ENCODE results near the gene KCNQ2.

KCNQ2 gene

DNA sequence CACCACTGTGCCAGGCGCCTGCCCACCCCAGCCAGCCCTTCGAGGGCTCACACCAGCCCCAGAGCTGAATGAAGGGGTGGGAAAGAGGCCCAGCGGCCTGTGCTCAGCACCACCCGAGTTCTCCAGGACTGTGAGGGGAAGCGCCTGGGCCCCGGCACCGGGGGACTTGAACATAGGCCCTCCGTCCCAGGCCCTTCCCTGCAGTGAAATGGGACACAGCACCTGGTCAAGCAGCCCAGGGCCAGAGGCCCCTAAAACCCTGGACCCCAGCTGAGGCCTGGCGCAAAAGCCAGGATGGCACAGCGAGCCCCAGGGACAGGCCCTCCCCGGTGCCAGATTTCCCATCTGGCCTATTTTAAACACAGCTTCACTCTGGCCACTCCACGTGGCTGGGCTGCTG is 4.0 kb downstream of the KCNQ2 start:
- H3K9me3 ChIP-seq (ENCODE audit: low read length): no peaks in the 10 kb centered on the region
- H3K4me1 ChIP-seq (ENCODE audit: insufficient read depth, low read length): peaks cover 44% of the 10 kb centered on the region
- H3K27me3 ChIP-seq (ENCODE audit: insufficient read depth, low read length): no peaks in the 10 kb centered on the region

GRCh38 chr20:63467294-63468083 is 5.0 kb downstream of the KCNQ2 start:
- Histone ChIP-seq H3K4me1 (ENCODE audit: insufficient read depth, low read length) (peaks cover 45% of the 10 kb centered on the region), H2AFZ (ENCODE audit: low read depth, low read length) (no peak overlapping the region), H3K27me3 (ENCODE audit: insufficient read depth, low read length) (no peaks in the 10 kb centered on the region), H3K9me3 (ENCODE audit: low read length) (no peaks in the 10 kb centered on the region), H3K36me3 (ENCODE audit: insufficient read depth, low read length) (peaks cover 11% of the 10 kb centered on the region), H3K4me3 (ENCODE audit: low read length) (no peak overlapping the region)

More for the DNA sequence above, 4.0 kb downstream of the KCNQ2 start:
- Histone ChIP-seq H3K36me3 (ENCODE audit: insufficient read depth, low read length) (peaks cover 11% of the 10 kb centered on the region), H2AFZ (ENCODE audit: low read depth, low read length) (no peak overlapping the region), H3K4me3 (ENCODE audit: low read length) (no peak overlapping the region)

DNA sequence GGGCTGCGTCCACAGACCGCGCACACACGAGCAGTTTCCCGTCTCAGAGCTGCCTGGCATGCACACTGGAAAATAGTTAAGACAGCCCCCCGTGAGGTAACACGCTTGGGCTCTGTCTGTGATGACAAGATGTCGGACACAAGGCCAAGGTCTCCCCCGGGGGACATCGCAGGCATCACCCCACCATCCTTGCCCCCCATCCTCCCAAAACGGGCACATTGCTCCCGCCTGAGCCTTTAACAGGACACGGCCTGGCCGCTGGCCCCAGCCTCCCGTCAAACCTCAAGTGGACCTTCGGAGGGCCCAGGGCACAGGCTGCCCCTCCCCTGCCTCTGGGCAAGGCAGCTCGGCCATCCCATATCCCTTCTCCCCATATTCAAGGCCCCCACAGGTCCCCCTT is 5.6 kb downstream of the KCNQ2 start:
- Histone ChIP-seq H3K9me3 (ENCODE audit: low read length) (no peaks in the 10 kb centered on the region), H3K27me3 (ENCODE audit: insufficient read depth, low read length) (no peaks in the 10 kb centered on the region), H3K4me3 (ENCODE audit: low read length) (no peak overlapping the region), H2AFZ (ENCODE audit: low read depth, low read length) (no peak overlapping the region), H3K4me1 (ENCODE audit: insufficient read depth, low read length) (peaks cover 45% of the 10 kb centered on the region), H3K36me3 (ENCODE audit: insufficient read depth, low read length) (peaks cover 11% of the 10 kb centered on the region)

DNA sequence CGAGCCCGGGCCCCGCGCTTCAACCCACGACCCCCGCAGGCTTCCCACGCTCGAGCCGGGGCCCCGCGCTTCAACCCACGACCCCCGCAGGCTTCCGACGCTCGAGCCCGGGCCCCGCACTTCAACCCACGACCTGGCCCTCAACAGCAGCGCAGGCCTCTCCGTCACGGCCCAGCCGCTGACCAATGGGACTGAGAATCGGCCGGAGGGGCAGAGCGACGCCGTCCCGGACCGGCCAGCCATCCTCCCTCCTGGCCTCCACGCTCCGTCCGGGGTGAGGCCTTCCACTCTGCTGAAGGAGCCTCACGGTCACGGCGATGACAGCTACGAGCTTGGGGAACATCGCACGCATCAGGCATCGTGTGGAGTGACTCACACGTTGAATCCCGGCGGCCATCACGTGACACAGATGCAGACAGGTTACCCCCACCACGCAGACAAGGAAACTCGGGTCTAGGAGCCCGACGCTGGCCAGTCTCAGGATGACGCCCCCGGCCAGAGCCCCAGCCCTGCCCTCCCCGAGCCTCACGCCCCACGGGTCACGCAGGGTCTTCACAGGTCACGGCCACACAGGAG is 6.1 kb downstream of the KCNQ2 start:
- Histone ChIP-seq H2AFZ (ENCODE audit: low read depth, low read length) (no peak overlapping the region), H3K4me1 (ENCODE audit: insufficient read depth, low read length) (peaks cover 45% of the 10 kb centered on the region), H3K27me3 (ENCODE audit: insufficient read depth, low read length) (no peaks in the 10 kb centered on the region), H3K4me3 (ENCODE audit: low read length) (no peak overlapping the region), H3K9me3 (ENCODE audit: low read length) (no peaks in the 10 kb centered on the region), H3K36me3 (ENCODE audit: insufficient read depth, low read length) (peaks cover 11% of the 10 kb centered on the region)

DNA sequence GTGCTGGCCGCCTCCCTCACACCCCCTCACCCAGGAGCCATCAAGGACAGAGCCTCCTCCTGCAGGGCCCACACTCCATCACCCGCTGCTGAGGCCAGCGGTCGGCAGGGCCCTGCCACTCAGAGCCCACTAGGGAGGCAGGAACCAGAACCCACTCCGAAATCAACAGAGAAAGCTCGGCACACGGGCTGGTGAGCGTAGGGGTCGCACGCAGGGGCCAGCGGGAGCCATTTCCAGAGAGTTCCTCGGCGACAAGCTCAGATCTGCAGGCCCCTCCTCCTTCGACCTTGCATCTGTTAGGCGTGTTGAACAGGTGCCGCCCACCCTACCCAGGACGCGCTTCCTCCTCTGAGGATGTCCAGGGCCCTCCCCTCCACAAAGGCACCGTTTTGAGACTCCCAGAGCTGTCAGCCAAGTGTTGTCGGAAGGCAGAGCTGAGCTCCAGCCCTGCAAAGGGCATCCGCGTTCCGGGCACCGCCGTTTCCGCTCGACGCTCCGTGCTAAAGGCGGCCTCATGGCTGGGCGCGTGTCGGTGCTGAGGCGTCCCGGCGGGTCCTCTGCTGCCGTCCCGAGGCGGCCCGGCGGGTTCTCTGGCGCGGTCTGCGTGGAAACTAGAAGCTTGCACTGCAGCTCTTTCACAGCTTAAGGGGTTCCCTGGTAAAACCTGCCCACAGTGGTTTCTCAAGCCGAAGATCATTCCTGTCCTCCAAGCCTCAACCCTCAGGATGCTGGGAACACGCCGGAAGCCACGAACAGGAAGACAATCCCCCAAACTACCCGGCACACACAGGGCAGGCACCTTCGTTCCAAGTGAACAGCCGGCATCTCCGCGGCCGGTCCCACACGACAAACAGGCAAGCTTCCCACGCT is 6.8 kb downstream of the KCNQ2 start:
- Histone ChIP-seq H3K27me3 (ENCODE audit: insufficient read depth, low read length) (no peaks in the 10 kb centered on the region), H2AFZ (ENCODE audit: low read depth, low read length) (no peak overlapping the region), H3K4me1 (ENCODE audit: insufficient read depth, low read length) (peaks cover 42% of the 10 kb centered on the region), H3K9me3 (ENCODE audit: low read length) (no peaks in the 10 kb centered on the region), H3K36me3 (ENCODE audit: insufficient read depth, low read length) (peaks cover 11% of the 10 kb centered on the region), H3K4me3 (ENCODE audit: low read length) (no peak overlapping the region)

GRCh38 chr20:63464289-63464635 is 8.2 kb downstream of the KCNQ2 start:
- no peaks in the 10 kb centered on the region for H3K27me3 ChIP-seq (ENCODE audit: insufficient read depth, low read length)
- peaks cover 29% of the 10 kb centered on the region for H3K4me1 ChIP-seq (ENCODE audit: insufficient read depth, low read length)
- H3K9me3 ChIP-seq (ENCODE audit: low read length): no peaks in the 10 kb centered on the region
- H2AFZ ChIP-seq (ENCODE audit: low read depth, low read length): no peak overlapping the region
- peaks cover 11% of the 10 kb centered on the region for H3K36me3 ChIP-seq (ENCODE audit: insufficient read depth, low read length)
- no peak overlapping the region for H3K4me3 ChIP-seq (ENCODE audit: low read length)

GRCh38 chr20:63463400-63464288 is 8.8 kb downstream of the KCNQ2 start:
- H3K27me3 ChIP-seq (ENCODE audit: insufficient read depth, low read length): no peaks in the 10 kb centered on the region
- H3K4me3 ChIP-seq (ENCODE audit: low read length): no peak overlapping the region
- H3K4me1 ChIP-seq (ENCODE audit: insufficient read depth, low read length): peaks cover 25% of the 10 kb centered on the region
- no peaks in the 10 kb centered on the region for H3K9me3 ChIP-seq (ENCODE audit: low read length)
- H3K36me3 ChIP-seq (ENCODE audit: insufficient read depth, low read length): peaks cover 11% of the 10 kb centered on the region
- no peak overlapping the region for H2AFZ ChIP-seq (ENCODE audit: low read depth, low read length)

DNA sequence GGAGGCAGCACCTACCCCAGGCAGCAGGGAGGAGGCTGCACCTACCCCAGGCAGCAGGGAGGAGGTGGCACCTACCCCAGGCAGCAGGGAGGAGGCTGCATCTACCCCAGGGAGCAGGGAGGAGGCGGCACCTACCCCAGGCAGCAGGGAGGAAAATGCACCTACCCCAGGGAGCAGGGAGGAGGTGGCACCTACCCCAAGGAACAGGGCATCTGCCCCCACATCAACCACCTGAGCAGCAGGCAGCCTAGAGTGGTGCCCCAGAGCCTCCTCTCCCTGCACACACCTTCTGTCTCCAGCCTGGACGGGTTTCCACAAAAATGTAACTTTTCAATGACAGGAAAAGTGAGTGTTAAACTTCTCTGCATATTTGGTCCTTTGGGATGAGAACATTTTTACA is 10.2 kb downstream of the KCNQ2 start:
- Histone ChIP-seq H3K36me3 (ENCODE audit: insufficient read depth, low read length) (peaks cover 11% of the 10 kb centered on the region), H3K4me1 (ENCODE audit: insufficient read depth, low read length) (peaks cover 25% of the 10 kb centered on the region), H3K4me3 (ENCODE audit: low read length) (no peak overlapping the region), H3K9me3 (ENCODE audit: low read length) (no peaks in the 10 kb centered on the region), H2AFZ (ENCODE audit: low read depth, low read length) (no peak overlapping the region), H3K27me3 (ENCODE audit: insufficient read depth, low read length) (no peaks in the 10 kb centered on the region)

- no peak overlapping the region for H2AFZ ChIP-seq (ENCODE audit: low read depth, low read length)
- no peaks in the 10 kb centered on the region for H3K9me3 ChIP-seq (ENCODE audit: low read length)
- no peak overlapping the region for H3K4me3 ChIP-seq (ENCODE audit: low read length)
- no peaks in the 10 kb centered on the region for H3K27me3 ChIP-seq (ENCODE audit: insufficient read depth, low read length)
- peaks cover 35% of the 10 kb centered on the region for H3K4me1 ChIP-seq (ENCODE audit: insufficient read depth, low read length)
- peaks cover 8% of the 10 kb centered on the region for H3K36me3 ChIP-seq (ENCODE audit: insufficient read depth, low read length)
These were observed 11.2 kb downstream of the KCNQ2 start for GRCh38 chr20:63461104-63461763.

DNA sequence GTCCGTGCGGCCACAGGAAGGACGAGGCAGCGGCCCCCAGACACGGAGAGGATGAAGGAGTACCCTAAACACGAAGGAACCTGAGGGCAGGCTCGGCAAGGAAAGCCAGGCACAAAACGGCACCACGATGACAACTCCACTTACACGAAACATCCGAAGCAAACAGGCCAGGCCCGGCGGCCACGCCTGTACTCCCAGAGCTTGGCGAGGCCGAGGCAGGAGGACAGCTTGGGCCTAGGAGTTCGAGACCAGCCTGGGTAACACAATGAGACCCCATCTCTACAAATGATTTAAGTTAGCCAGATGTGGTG is 13.4 kb downstream of the KCNQ2 start:
- no peaks in the 10 kb centered on the region for H3K9me3 ChIP-seq (ENCODE audit: low read length)
- no peaks in the 10 kb centered on the region for H3K27me3 ChIP-seq (ENCODE audit: insufficient read depth, low read length)
- no peaks in the 10 kb centered on the region for H3K36me3 ChIP-seq (ENCODE audit: insufficient read depth, low read length)
- H3K4me1 ChIP-seq (ENCODE audit: insufficient read depth, low read length): peaks cover 38% of the 10 kb centered on the region
- H3K4me3 ChIP-seq (ENCODE audit: low read length): no peak overlapping the region
- no peak overlapping the region for H2AFZ ChIP-seq (ENCODE audit: low read depth, low read length)

- no peak overlapping the region for H3K4me3 ChIP-seq (ENCODE audit: low read length)
- no peaks in the 10 kb centered on the region for H3K9me3 ChIP-seq (ENCODE audit: low read length)
- H3K36me3 ChIP-seq (ENCODE audit: insufficient read depth, low read length): no peaks in the 10 kb centered on the region
- H3K27me3 ChIP-seq (ENCODE audit: insufficient read depth, low read length): no peaks in the 10 kb centered on the region
- H2AFZ ChIP-seq (ENCODE audit: low read depth, low read length): no peak overlapping the region
- H3K4me1 ChIP-seq (ENCODE audit: insufficient read depth, low read length): peaks cover 38% of the 10 kb centered on the region
These were observed 14.0 kb downstream of the KCNQ2 start for GRCh38 chr20:63458170-63459069.
